ENCODE measurements around the gene ST6GALNAC2.

DNA sequence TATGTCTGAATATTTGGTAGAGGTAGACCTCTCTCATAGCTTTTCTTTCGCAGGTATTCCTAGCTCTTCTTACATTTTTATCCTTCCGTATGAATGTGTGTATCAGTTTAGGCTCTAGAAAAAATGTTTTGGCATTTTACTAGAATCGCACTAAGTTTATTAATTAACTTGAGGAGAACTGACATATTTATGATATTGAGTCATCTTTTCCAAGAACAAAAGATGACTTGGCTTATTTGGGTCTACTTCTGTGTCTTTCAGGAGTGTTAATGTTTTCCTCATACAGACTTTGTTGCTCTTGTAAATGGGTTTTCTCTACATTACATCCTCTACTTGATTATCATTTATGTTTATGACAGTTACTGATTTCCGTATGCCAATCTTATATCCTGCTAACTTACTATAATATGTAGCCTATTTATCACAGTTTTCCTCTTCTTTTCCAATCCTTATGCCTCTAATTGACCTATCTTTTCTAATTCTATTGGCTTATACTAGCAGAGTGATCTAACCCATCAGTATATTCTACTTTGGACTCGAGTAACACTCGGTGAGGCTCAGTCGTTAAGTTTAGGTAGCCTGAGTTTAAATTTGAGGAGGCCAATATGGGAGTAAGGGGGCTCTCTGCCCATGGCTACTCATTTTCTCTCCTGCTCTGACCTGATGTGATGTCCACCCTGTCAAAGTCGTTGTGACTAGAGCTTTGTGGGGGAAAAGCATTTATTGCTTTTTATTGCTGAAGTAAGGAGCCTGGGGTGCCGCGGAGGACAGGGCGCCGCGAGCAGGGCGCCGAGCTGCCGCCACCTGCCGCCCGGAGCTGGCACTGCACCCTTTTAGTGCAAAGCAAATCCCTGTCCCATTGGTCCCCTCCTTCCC lies 37.8 kb upstream of the ST6GALNAC2 start:
- peak; percentile 82 for TF ChIP-seq CTCF (tag by site-specific recombination; IDR thresholded peaks at IDR 0.05)
- TF ChIP-seq IKZF3 (tag by site-specific recombination; IDR thresholded peaks at IDR 0.05) = no peak
- TF ChIP-seq ZNF341 (tag by site-specific recombination; IDR thresholded peaks at IDR 0.05; ENCODE audit: low read depth) = no peak
- TF ChIP-seq YY1 (tag by site-specific recombination; IDR thresholded peaks at IDR 0.05) = no peak
- TF ChIP-seq SCRT2 (tag by site-specific recombination; IDR thresholded peaks at IDR 0.05) = no peak
- TF ChIP-seq ZNF302 (tag by site-specific recombination; IDR thresholded peaks at IDR 0.05; ENCODE audit: low read depth) = no peak
- no peak for TF ChIP-seq ZNF354C (tag by site-specific recombination; IDR thresholded peaks at IDR 0.05; ENCODE audit: borderline replicate concordance, low read depth)
- TF ChIP-seq ZNF555 (tag by site-specific recombination; conservative IDR thresholded peaks at IDR 0.05) = no peak
- no peak for TF ChIP-seq ZNF830 (tag by site-specific recombination; IDR thresholded peaks at IDR 0.05; ENCODE audit: low read depth)
- TF ChIP-seq ZNF112 (tag by site-specific recombination; IDR thresholded peaks at IDR 0.05) = no peak
- TF ChIP-seq BCL11A (tag by site-specific recombination; IDR thresholded peaks at IDR 0.05; ENCODE audit: low read depth) = no peak
